HepG2 (cell line): Measurements from ENCODE around the gene UBE2Q1. TPM values are rescaled to one million over a fixed set of nuclear protein-coding genes. Genes with fewer than 3 reads are reported as not detected.

Experiments used
- AGO1 ChIP-seq: fragments of 200-400 bp; formaldehyde crosslinking; IDR thresholded peaks from 2 replicates; pipeline ENCODE4 v1.6.1; 2017; ENCODE audit warnings: mild to moderate bottlenecking, low read depth, low read length, moderate library complexity; ENCODE audit not compliant: poor library complexity, severe bottlenecking
- GATAD1 ChIP-seq: IDR thresholded peaks from 2 replicates; pipeline ENCODE4 v1.6.1; 2016; ENCODE audit warnings: missing genetic modification reagents, missing compliant biosample characterization
- GFI1 ChIP-seq: sonication (generic); formaldehyde crosslinking; IDR thresholded peaks from 2 replicates; pipeline ENCODE4 v1.5.0; 2020; ENCODE audit warnings: missing genetic modification reagents, mild to moderate bottlenecking, borderline replicate concordance
- SRSF1 ChIP-seq: fragments of 200-400 bp; formaldehyde crosslinking; optimal IDR thresholded peaks from 2 replicates; pipeline ENCODE3; 2017; ENCODE audit warnings: mild to moderate bottlenecking, low read depth, low read length, moderate library complexity
- TP53 ChIP-seq: sonication (generic); formaldehyde crosslinking; conservative IDR thresholded peaks from 2 replicates; pipeline ENCODE4 v1.4.0; 2020; ENCODE audit warnings: missing genetic modification reagents
- ZNF17 ChIP-seq: sonication (generic); formaldehyde crosslinking; IDR thresholded peaks from 2 replicates; pipeline ENCODE4 v1.5.0; 2020; ENCODE audit warnings: mild to moderate bottlenecking, missing genetic modification reagents
- ZNF549 ChIP-seq: sonication (generic); formaldehyde crosslinking; IDR thresholded peaks from 2 replicates; pipeline ENCODE4 v1.5.0; 2020; ENCODE audit warnings: missing genetic modification reagents
- ZNF615 ChIP-seq: sonication (generic); formaldehyde crosslinking; IDR thresholded peaks from 2 replicates; pipeline ENCODE4 v1.5.0; 2020; ENCODE audit warnings: mild to moderate bottlenecking, missing genetic modification reagents, borderline replicate concordance
- ZNF619 ChIP-seq: sonication (generic); formaldehyde crosslinking; IDR thresholded peaks from 2 replicates; pipeline ENCODE4 v1.4.0; 2020; ENCODE audit warnings: mild to moderate bottlenecking, missing genetic modification reagents
- ZNF724P ChIP-seq: sonication (generic); formaldehyde crosslinking; IDR thresholded peaks from 2 replicates; pipeline ENCODE4 v1.8.0; 2022; ENCODE audit warnings: missing genetic modification reagents, borderline replicate concordance
- polyA plus RNA-seq, 8 experiments: library from polyadenylated mRNA; depleted of rRNA in 3 of 8; stranded (reverse) in 7 of 8; unstranded in 1 of 8; fragments of >200 nt; fragmentation: Illumina TruSeq in 4 of 8; extraction: Trizol in 4 of 8; gene quantifications; 2 replicates each; pipeline versions ENCODE4 v1.2.1 to v1.2.3, GENCODE V29; 2011 to 2016; ENCODE audit warnings: low read depth in 4 of 8, missing spikeins in 1 of 8, mixed read lengths in 1 of 8; ENCODE audit not compliant: insufficient read depth in 1 of 8
- total RNA-seq, 5 experiments: library from RNA; depleted of rRNA; stranded (reverse); fragments of >200 nt; fragmentation: Illumina TruSeq; extraction: Trizol; gene quantifications; 2 replicates each; pipeline ENCODE4 v1.2.3, GENCODE V29; 2016; ENCODE audit warnings: low read depth in 1 of 5
- TF ChIP-seq, protein P1 (sequence below): sonication (generic); formaldehyde crosslinking; IDR thresholded peaks from 2 replicates; pipeline ENCODE4 v1.9.0; 2022; ENCODE audit warnings: missing genetic modification reagents, mild to moderate bottlenecking, borderline replicate concordance
- TF ChIP-seq, protein P2 (sequence below): sonication (generic); formaldehyde crosslinking; conservative IDR thresholded peaks from 2 replicates; pipeline ENCODE4 v1.8.0; 2022; ENCODE audit warnings: low read depth, missing genetic modification reagents
- TF ChIP-seq, protein P3 (sequence below): sonication (generic); formaldehyde crosslinking; IDR thresholded peaks from 2 replicates; pipeline ENCODE4 v1.8.0; 2023; ENCODE audit warnings: mild to moderate bottlenecking, missing genetic modification reagents
- TF ChIP-seq, protein P4 (sequence below): sonication (generic); formaldehyde crosslinking; IDR thresholded peaks from 2 replicates; pipeline ENCODE4 v1.5.0; 2020; ENCODE audit warnings: missing genetic modification reagents
- TF ChIP-seq, protein P5 (sequence below): sonication (generic); formaldehyde crosslinking; IDR thresholded peaks from 2 replicates; pipeline ENCODE4 v1.5.0; 2020; ENCODE audit warnings: mild to moderate bottlenecking, missing genetic modification reagents
- TF ChIP-seq, protein P6 (sequence below): sonication (generic); formaldehyde crosslinking; IDR thresholded peaks from 2 replicates; pipeline ENCODE4 v1.5.1; 2020; ENCODE audit warnings: mild to moderate bottlenecking, missing genetic modification reagents, moderate library complexity

Gene UBE2Q1
- total and polyA plus RNA-seq, 2 of the 13 experiments (the other 11 are each of a cell fraction or from before 2014, with no cell fraction given), result 11.7 to 41.7 TPM

DNA sequence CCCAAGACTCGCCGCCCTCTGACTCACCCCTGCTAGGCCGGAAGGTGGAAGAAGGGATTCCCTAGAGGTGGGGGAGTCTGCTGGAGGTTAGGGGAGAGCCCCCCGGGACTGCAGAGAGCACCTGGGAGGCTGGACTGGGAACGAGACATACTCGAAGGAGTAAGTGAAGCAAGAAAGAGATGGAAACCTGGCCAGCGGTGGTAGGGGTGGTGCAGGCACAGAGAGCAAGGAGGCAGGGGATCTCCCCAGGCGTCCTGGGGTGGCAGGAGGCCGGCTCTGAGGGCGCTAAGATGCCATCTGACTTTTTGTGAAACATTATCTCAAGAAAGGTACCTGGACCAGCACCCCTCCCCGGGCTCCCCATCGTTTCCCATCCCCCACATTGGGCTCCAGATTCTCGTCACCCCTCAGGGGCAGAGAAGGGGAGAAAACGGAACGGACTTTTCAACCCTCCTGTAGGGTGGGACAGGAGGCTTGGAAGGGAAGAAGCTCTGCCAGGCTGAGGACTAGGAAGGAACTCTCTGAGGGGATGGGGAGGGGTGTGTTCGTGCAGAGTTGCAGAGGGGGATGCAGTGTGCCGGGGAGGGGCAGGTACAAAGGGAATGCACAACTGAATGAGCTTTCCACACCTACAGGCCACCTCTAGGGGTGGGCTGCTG is 9.8 kb upstream of the UBE2Q1 start (continued):
- TF ChIP-seq ZNF549 (CRISPR knock-in tag) (no peak), SRSF1 (no peak), GFI1 (CRISPR knock-in tag) (0 out of 2 replicates have a peak, but pooled peaks have one; percentile 20), ZNF615 (0 out of 2 replicates have a peak, but pooled peaks have one; percentile 50), GATAD1 (CRISPR knock-in tag) (no peak), TP53 (CRISPR knock-in tag) (no peak), ZNF17 (CRISPR knock-in tag) (peak; percentile 86; the same call in 1 of the 2 replicates), AGO1 (no peak), ZNF724P (CRISPR knock-in tag) (no peak), ZNF619 (CRISPR knock-in tag) (no peak)
- TF ChIP-seq, protein P1, sequence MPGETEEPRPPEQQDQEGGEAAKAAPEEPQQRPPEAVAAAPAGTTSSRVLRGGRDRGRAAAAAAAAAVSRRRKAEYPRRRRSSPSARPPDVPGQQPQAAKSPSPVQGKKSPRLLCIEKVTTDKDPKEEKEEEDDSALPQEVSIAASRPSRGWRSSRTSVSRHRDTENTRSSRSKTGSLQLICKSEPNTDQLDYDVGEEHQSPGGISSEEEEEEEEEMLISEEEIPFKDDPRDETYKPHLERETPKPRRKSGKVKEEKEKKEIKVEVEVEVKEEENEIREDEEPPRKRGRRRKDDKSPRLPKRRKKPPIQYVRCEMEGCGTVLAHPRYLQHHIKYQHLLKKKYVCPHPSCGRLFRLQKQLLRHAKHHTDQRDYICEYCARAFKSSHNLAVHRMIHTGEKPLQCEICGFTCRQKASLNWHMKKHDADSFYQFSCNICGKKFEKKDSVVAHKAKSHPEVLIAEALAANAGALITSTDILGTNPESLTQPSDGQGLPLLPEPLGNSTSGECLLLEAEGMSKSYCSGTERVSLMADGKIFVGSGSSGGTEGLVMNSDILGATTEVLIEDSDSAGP (CRISPR knock-in tag), result peak; percentile 50; the same call in 1 of the 2 replicates
- TF ChIP-seq, protein P2, sequence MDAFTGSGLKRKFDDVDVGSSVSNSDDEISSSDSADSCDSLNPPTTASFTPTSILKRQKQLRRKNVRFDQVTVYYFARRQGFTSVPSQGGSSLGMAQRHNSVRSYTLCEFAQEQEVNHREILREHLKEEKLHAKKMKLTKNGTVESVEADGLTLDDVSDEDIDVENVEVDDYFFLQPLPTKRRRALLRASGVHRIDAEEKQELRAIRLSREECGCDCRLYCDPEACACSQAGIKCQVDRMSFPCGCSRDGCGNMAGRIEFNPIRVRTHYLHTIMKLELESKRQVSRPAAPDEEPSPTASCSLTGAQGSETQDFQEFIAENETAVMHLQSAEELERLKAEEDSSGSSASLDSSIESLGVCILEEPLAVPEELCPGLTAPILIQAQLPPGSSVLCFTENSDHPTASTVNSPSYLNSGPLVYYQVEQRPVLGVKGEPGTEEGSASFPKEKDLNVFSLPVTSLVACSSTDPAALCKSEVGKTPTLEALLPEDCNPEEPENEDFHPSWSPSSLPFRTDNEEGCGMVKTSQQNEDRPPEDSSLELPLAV (CRISPR knock-in tag), result no peak
- TF ChIP-seq, protein P3, sequence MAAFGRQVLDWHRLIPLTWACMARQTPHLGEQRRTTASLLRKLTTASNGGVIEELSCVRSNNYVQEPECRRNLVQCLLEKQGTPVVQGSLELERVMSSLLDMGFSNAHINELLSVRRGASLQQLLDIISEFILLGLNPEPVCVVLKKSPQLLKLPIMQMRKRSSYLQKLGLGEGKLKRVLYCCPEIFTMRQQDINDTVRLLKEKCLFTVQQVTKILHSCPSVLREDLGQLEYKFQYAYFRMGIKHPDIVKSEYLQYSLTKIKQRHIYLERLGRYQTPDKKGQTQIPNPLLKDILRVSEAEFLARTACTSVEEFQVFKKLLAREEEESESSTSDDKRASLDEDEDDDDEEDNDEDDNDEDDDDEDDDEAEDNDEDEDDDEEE (CRISPR knock-in tag), result no peak
- TF ChIP-seq, protein P4, sequence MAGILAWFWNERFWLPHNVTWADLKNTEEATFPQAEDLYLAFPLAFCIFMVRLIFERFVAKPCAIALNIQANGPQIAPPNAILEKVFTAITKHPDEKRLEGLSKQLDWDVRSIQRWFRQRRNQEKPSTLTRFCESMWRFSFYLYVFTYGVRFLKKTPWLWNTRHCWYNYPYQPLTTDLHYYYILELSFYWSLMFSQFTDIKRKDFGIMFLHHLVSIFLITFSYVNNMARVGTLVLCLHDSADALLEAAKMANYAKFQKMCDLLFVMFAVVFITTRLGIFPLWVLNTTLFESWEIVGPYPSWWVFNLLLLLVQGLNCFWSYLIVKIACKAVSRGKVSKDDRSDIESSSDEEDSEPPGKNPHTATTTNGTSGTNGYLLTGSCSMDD (CRISPR knock-in tag), result no peak
- TF ChIP-seq, protein P5, sequence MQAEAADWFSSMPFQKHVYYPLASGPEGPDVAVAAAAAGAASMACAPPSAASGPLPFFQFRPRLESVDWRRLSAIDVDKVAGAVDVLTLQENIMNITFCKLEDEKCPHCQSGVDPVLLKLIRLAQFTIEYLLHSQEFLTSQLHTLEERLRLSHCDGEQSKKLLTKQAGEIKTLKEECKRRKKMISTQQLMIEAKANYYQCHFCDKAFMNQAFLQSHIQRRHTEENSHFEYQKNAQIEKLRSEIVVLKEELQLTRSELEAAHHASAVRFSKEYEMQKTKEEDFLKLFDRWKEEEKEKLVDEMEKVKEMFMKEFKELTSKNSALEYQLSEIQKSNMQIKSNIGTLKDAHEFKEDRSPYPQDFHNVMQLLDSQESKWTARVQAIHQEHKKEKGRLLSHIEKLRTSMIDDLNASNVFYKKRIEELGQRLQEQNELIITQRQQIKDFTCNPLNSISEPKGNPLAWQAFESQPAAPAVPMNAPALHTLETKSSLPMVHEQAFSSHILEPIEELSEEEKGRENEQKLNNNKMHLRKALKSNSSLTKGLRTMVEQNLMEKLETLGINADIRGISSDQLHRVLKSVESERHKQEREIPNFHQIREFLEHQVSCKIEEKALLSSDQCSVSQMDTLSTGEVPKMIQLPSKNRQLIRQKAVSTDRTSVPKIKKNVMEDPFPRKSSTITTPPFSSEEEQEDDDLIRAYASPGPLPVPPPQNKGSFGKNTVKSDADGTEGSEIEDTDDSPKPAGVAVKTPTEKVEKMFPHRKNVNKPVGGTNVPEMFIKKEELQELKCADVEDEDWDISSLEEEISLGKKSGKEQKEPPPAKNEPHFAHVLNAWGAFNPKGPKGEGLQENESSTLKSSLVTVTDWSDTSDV (CRISPR knock-in tag), result no peak
- TF ChIP-seq, protein P6, sequence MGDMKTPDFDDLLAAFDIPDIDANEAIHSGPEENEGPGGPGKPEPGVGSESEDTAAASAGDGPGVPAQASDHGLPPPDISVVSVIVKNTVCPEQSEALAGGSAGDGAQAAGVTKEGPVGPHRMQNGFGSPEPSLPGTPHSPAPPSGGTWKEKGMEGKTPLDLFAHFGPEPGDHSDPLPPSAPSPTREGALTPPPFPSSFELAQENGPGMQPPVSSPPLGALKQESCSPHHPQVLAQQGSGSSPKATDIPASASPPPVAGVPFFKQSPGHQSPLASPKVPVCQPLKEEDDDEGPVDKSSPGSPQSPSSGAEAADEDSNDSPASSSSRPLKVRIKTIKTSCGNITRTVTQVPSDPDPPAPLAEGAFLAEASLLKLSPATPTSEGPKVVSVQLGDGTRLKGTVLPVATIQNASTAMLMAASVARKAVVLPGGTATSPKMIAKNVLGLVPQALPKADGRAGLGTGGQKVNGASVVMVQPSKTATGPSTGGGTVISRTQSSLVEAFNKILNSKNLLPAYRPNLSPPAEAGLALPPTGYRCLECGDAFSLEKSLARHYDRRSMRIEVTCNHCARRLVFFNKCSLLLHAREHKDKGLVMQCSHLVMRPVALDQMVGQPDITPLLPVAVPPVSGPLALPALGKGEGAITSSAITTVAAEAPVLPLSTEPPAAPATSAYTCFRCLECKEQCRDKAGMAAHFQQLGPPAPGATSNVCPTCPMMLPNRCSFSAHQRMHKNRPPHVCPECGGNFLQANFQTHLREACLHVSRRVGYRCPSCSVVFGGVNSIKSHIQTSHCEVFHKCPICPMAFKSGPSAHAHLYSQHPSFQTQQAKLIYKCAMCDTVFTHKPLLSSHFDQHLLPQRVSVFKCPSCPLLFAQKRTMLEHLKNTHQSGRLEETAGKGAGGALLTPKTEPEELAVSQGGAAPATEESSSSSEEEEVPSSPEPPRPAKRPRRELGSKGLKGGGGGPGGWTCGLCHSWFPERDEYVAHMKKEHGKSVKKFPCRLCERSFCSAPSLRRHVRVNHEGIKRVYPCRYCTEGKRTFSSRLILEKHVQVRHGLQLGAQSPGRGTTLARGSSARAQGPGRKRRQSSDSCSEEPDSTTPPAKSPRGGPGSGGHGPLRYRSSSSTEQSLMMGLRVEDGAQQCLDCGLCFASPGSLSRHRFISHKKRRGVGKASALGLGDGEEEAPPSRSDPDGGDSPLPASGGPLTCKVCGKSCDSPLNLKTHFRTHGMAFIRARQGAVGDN (CRISPR knock-in tag), result peak; percentile 8
